ENCODE data around the gene SLC39A8.
"Not testable (repeated sequence)": the region's sequence is repeated elsewhere in the genome, so short reads cannot be mapped to it uniquely, and the experiment has no call there.

The SLC39A8 gene

GRCh38 chr4:102298716-102299115 lies 46.6 kb downstream of the SLC39A8 start:
- Mint-ChIP-seq H3K36me3 (ENCODE audit: low read depth) (peaks cover 9% of the 10 kb centered on the region), H3K4me1 (no peaks in the 10 kb centered on the region), H3K27me3 (ENCODE audit: low read depth) (no peaks in the 10 kb centered on the region)

GRCh38 chr4:102295153-102295862 lies 50.0 kb downstream of the SLC39A8 start:
- peaks cover 9% of the 10 kb centered on the region for H3K9me3 Mint-ChIP-seq
- H3K36me3 Mint-ChIP-seq (ENCODE audit: low read depth), result peaks cover 27% of the 10 kb centered on the region
- no peaks in the 10 kb centered on the region for H3K4me1 Mint-ChIP-seq
- no peak overlapping the region for H3K27ac Mint-ChIP-seq
- no peak for TF ChIP-seq CTCF (IDR thresholded peaks at IDR 0.05; ENCODE audit: unreplicated experiment in 3 of 3)
- H3K4me3 Mint-ChIP-seq, result no peak overlapping the region
- H3K27me3 Mint-ChIP-seq (ENCODE audit: low read depth), result no peaks in the 10 kb centered on the region

More at GRCh38 chr4:102298716-102299115, 46.6 kb downstream of the SLC39A8 start:
- no peaks in the 10 kb centered on the region for H3K9me3 Mint-ChIP-seq
- H3K27ac Mint-ChIP-seq, result no peak overlapping the region
- TF ChIP-seq CTCF (IDR thresholded peaks at IDR 0.05; ENCODE audit: unreplicated experiment in 3 of 3), result no peak
- H3K4me3 Mint-ChIP-seq, result no peak overlapping the region

GRCh38 chr4:102288497-102288896 lies 56.8 kb downstream of the SLC39A8 start:
- Mint-ChIP-seq H3K9me3 (peaks cover 18% of the 10 kb centered on the region), H3K4me3 (no peak overlapping the region), H3K36me3 (ENCODE audit: low read depth) (peaks cover 32% of the 10 kb centered on the region), H3K27ac (no peak overlapping the region), H3K27me3 (ENCODE audit: low read depth) (no peaks in the 10 kb centered on the region), H3K4me1 (no peaks in the 10 kb centered on the region)
- TF ChIP-seq CTCF (IDR thresholded peaks at IDR 0.05; ENCODE audit: unreplicated experiment in 3 of 3), result no peak

- peaks cover 20% of the 10 kb centered on the region for H3K36me3 Mint-ChIP-seq (ENCODE audit: low read depth)
- no peaks in the 10 kb centered on the region for H3K27me3 Mint-ChIP-seq (ENCODE audit: low read depth)
- H3K9me3 Mint-ChIP-seq, result peaks cover 10% of the 10 kb centered on the region
- TF ChIP-seq CTCF (IDR thresholded peaks at IDR 0.05; ENCODE audit: unreplicated experiment in 3 of 3), result no peak
- H3K27ac Mint-ChIP-seq, result no peak overlapping the region
- H3K4me3 Mint-ChIP-seq, result no peak overlapping the region
- H3K4me1 Mint-ChIP-seq, result no peaks in the 10 kb centered on the region
These were observed 59.5 kb downstream of the SLC39A8 start for GRCh38 chr4:102285831-102286230.

GRCh38 chr4:102281171-102281839 lies 64.0 kb downstream of the SLC39A8 start:
- Mint-ChIP-seq H3K9me3 (peaks cover 5% of the 10 kb centered on the region), H3K4me1 (no peaks in the 10 kb centered on the region), H3K27ac (no peak overlapping the region), H3K27me3 (ENCODE audit: low read depth) (no peaks in the 10 kb centered on the region), H3K36me3 (ENCODE audit: low read depth) (peaks cover 21% of the 10 kb centered on the region), H3K4me3 (no peak overlapping the region)
- no peak for TF ChIP-seq CTCF (IDR thresholded peaks at IDR 0.05; ENCODE audit: unreplicated experiment in 3 of 3)

GRCh38 chr4:102273317-102273716 lies 72.0 kb downstream of the SLC39A8 start:
- H3K27ac Mint-ChIP-seq; H3K4me1 Mint-ChIP-seq; H3K27me3 Mint-ChIP-seq (ENCODE audit: low read depth); H3K4me3 Mint-ChIP-seq: not testable (repeated sequence)
- peaks cover 32% of the 10 kb centered on the region for H3K36me3 Mint-ChIP-seq (ENCODE audit: low read depth)
- peaks cover 18% of the 10 kb centered on the region for H3K9me3 Mint-ChIP-seq
